GM20000 (cell line): Measurements from ENCODE around the gene IMMP2L.

Experiments
- DNase-seq: peaks from one replicate; pipeline ENCODE4 v3.0.0; 2012; ENCODE audit warnings: low spot score
- CTCF ChIP-seq: IDR thresholded peaks from 2 replicates; pipeline ENCODE4 v1.5.1; 2012; ENCODE audit warnings: mild to moderate bottlenecking, control low read depth; ENCODE audit errors: extremely low read depth, missing control alignments

Gene IMMP2L

GRCh38 chr7:111150709-111151108 lies 411.6 kb downstream of the IMMP2L start:
- DNase-seq = no peak
- no peak for TF ChIP-seq CTCF

- TF ChIP-seq CTCF = no peak
- DNase-seq = no peak
These were observed 414.4 kb downstream of the IMMP2L start for GRCh38 chr7:111147708-111148533.

- no peak for DNase-seq
- TF ChIP-seq CTCF = no peak
These were observed 416.2 kb downstream of the IMMP2L start for GRCh38 chr7:111146136-111146535.

GRCh38 chr7:111145472-111145871 lies 416.8 kb downstream of the IMMP2L start:
- DNase-seq = no peak
- no peak for TF ChIP-seq CTCF

GRCh38 chr7:111140091-111140865 lies 422.0 kb downstream of the IMMP2L start:
- TF ChIP-seq CTCF = no peak
- no peak for DNase-seq

GRCh38 chr7:111138586-111138985 lies 423.7 kb downstream of the IMMP2L start:
- TF ChIP-seq CTCF = no peak
- DNase-seq = no peak

- no peak for TF ChIP-seq CTCF
- peak; percentile 22 for DNase-seq
These were observed 424.1 kb downstream of the IMMP2L start for GRCh38 chr7:111138193-111138569.
